Fibroblast of lung (primary cell): ENCODE measurements around the gene TSPAN5. TPM values are rescaled to one million over a fixed set of nuclear protein-coding genes. Genes with fewer than 3 reads are reported as not detected.

ENCODE experiments used
- DNase-seq, 2 donors: peaks; one replicate each; pipeline versions ENCODE4 v3.0.0 to v3.0.0-alpha.2; 2010; ENCODE audit warnings: low read depth in 2 of 2
- H2AFZ ChIP-seq: 2 replicates; pipeline ENCODE4 v1.5.1; 2012; ENCODE audit warnings: low read length, control low read depth, inconsistent platforms
- H3K27ac ChIP-seq: 2 replicates; pipeline ENCODE4 v1.5.1; 2011; ENCODE audit warnings: low read length, control low read depth; ENCODE audit not compliant: insufficient read depth
- H3K27me3 ChIP-seq: 2 replicates; pipeline ENCODE4 v1.5.1; 2011; ENCODE audit warnings: mild to moderate bottlenecking, low read length; ENCODE audit not compliant: control insufficient read depth, insufficient read depth
- H3K36me3 ChIP-seq: 2 replicates; pipeline ENCODE4 v1.5.1; 2011; ENCODE audit warnings: low read length; ENCODE audit not compliant: control insufficient read depth, insufficient read depth
- H3K4me1 ChIP-seq: 2 replicates; pipeline ENCODE4 v1.5.1; 2011; ENCODE audit warnings: low read length; ENCODE audit not compliant: control insufficient read depth, insufficient read depth; ENCODE audit errors: extremely low read depth
- H3K4me2 ChIP-seq: 2 replicates; pipeline ENCODE4 v1.5.1; 2011; ENCODE audit warnings: low read length, control low read depth; ENCODE audit not compliant: insufficient read depth; ENCODE audit errors: extremely low read depth
- H3K4me3 ChIP-seq, 4 experiments: fragments of 200-600 bp in 1 of 4; sonication (generic) in 1 of 4; replicated peaks in 1 of 4; 2 replicates each; pipeline ENCODE4 v1.5.1; 2011 to 2016; ENCODE audit warnings: low read length in 4 of 4, low read depth in 3 of 4, mild to moderate bottlenecking in 3 of 4, control low read depth in 2 of 4, inconsistent platforms in 1 of 4, mixed read lengths in 1 of 4; ENCODE audit not compliant: insufficient read depth in 1 of 4; ENCODE audit errors: control extremely low read depth in 1 of 4
- H3K79me2 ChIP-seq: 2 replicates; pipeline ENCODE4 v1.5.1; 2012; ENCODE audit warnings: mild to moderate bottlenecking, low read length, inconsistent platforms; ENCODE audit not compliant: control insufficient read depth, insufficient read depth
- H3K9ac ChIP-seq: 2 replicates; pipeline ENCODE4 v1.5.1; 2011; ENCODE audit warnings: mild to moderate bottlenecking, low read length, control low read depth; ENCODE audit not compliant: insufficient read depth
- H3K9me3 ChIP-seq: 2 replicates; pipeline ENCODE4 v1.5.1; 2012; ENCODE audit warnings: low read depth, low read length; ENCODE audit not compliant: control insufficient read depth, insufficient read depth
- H4K20me1 ChIP-seq: 2 replicates; pipeline ENCODE4 v1.5.1; 2011; ENCODE audit warnings: low read length; ENCODE audit not compliant: control insufficient read depth, insufficient read depth; ENCODE audit errors: extremely low read depth
- CTCF ChIP-seq, 2 donors: IDR thresholded peaks in 1 of 2; conservative IDR thresholded peaks in 1 of 2; 1 replicate in 1 of 2; 2 replicates in 1 of 2; pipeline ENCODE4 v1.5.1; 2011 to 2012; ENCODE audit warnings: low read length in 2 of 2, control low read depth in 1 of 2, inconsistent platforms in 1 of 2, low read depth in 1 of 2, mild to moderate bottlenecking in 1 of 2
- EZH2 ChIP-seq: IDR thresholded peaks from 2 replicates; pipeline ENCODE4 v1.5.1; 2012; ENCODE audit warnings: low read length, control low read depth, mild to moderate bottlenecking; ENCODE audit errors: missing control alignments
- polyA plus RNA-seq, 2 donors: library from polyadenylated mRNA; depleted of rRNA in 1 of 2; stranded (reverse) in 1 of 2; unstranded in 1 of 2; fragments of >200 nt; gene quantifications; 2 replicates each; pipeline ENCODE4 v1.2.1, GENCODE V29; 2011 to 2012; ENCODE audit warnings: missing spikeins in 1 of 2
- total RNA-seq: library from RNA; depleted of rRNA; stranded (reverse); fragments of >200 nt; gene quantifications from 2 replicates; pipeline ENCODE4 v1.2.1, GENCODE V29; 2014

Gene TSPAN5
- total and polyA plus RNA-seq, 2 donors (not counting 1 experiment from before 2014, with no cell fraction given) = 109 to 129 TPM

GRCh38 chr4:98540803-98541202 is 117.6 kb downstream of the TSPAN5 start:
- Histone ChIP-seq H3K4me3 (no peak overlapping the region), H3K9me3 (no peaks in the 10 kb centered on the region), H4K20me1 (no peaks in the 10 kb centered on the region), H3K36me3 (no peaks in the 10 kb centered on the region), H2AFZ (no peak overlapping the region), H3K9ac (no peak overlapping the region), H3K27ac (no peak overlapping the region), H3K4me1 (no peaks in the 10 kb centered on the region), H3K4me2 (no peak overlapping the region), H3K79me2 (peaks cover 46% of the 10 kb centered on the region), H3K27me3 (no peaks in the 10 kb centered on the region)
- DNase-seq = no peak
- TF ChIP-seq CTCF (conservative IDR thresholded peaks at IDR 0.05 in 1 of 2, IDR thresholded peaks at IDR 0.05 in 1 of 2; ENCODE audit: low read depth in 1 of 2, low read length in 2 of 2) (no peak), EZH2 (no peak)

GRCh38 chr4:98539741-98540140 is 118.7 kb downstream of the TSPAN5 start:
- Histone ChIP-seq H3K27ac (no peak overlapping the region), H4K20me1 (no peaks in the 10 kb centered on the region), H3K27me3 (no peaks in the 10 kb centered on the region), H3K4me3 (no peak overlapping the region), H3K9ac (no peak overlapping the region), H3K9me3 (no peaks in the 10 kb centered on the region), H2AFZ (no peak overlapping the region), H3K4me2 (no peak overlapping the region), H3K79me2 (peaks cover 37% of the 10 kb centered on the region), H3K4me1 (no peaks in the 10 kb centered on the region), H3K36me3 (no peaks in the 10 kb centered on the region)
- no peak for DNase-seq
- no peak for TF ChIP-seq EZH2
- TF ChIP-seq CTCF (conservative IDR thresholded peaks at IDR 0.05 in 1 of 2, IDR thresholded peaks at IDR 0.05 in 1 of 2; ENCODE audit: low read depth in 1 of 2, low read length in 2 of 2) = no peak

GRCh38 chr4:98539299-98539698 is 119.1 kb downstream of the TSPAN5 start:
- H3K9ac ChIP-seq = no peak overlapping the region
- no peak for DNase-seq
- H3K4me3 ChIP-seq = no peak overlapping the region
- H3K79me2 ChIP-seq = peaks cover 34% of the 10 kb centered on the region
- no peaks in the 10 kb centered on the region for H4K20me1 ChIP-seq
- no peaks in the 10 kb centered on the region for H3K4me1 ChIP-seq
- H3K27ac ChIP-seq = no peak overlapping the region
- no peaks in the 10 kb centered on the region for H3K9me3 ChIP-seq
- H2AFZ ChIP-seq = no peak overlapping the region
- H3K36me3 ChIP-seq = no peaks in the 10 kb centered on the region
- no peak for TF ChIP-seq EZH2
- no peak for TF ChIP-seq CTCF (conservative IDR thresholded peaks at IDR 0.05 in 1 of 2, IDR thresholded peaks at IDR 0.05 in 1 of 2; ENCODE audit: low read depth in 1 of 2, low read length in 2 of 2)
- no peaks in the 10 kb centered on the region for H3K27me3 ChIP-seq
- H3K4me2 ChIP-seq = no peak overlapping the region
